Neural progenitor cell (in vitro differentiated cells): ENCODE measurements around the gene TNFRSF8.
"Not testable (repeated sequence)": the region's sequence is repeated elsewhere in the genome, so short reads cannot be mapped to it uniquely, and the experiment has no call there.

Experiments used
- CTCF ChIP-seq: fragments of 200-600 bp; sonication (generic); IDR thresholded peaks from 2 replicates; pipeline ENCODE4 v1.5.1; 2017; ENCODE audit warnings: antibody characterized with exemption, mild to moderate bottlenecking
- EZH2 ChIP-seq: fragments of 200-600 bp; sonication (generic); IDR thresholded peaks from 2 replicates; pipeline ENCODE4 v1.6.1; 2017; ENCODE audit warnings: antibody characterized with exemption, mild to moderate bottlenecking, moderate library complexity
- EZH2phosphoT487 ChIP-seq: fragments of 200-600 bp; sonication (generic); IDR thresholded peaks from 2 replicates; pipeline ENCODE4 v1.6.1; 2017; ENCODE audit warnings: antibody characterized with exemption

- TF ChIP-seq CTCF, EZH2phosphoT487, EZH2: not testable (repeated sequence)
Measured at GRCh38 chr1:12101120-12101519, 38.0 kb downstream of the TNFRSF8 start.
